Omental fat pad (tissue), 4 donors: ENCODE results near the gene RBM24. TPM values are rescaled to one million over a fixed set of nuclear protein-coding genes. Genes with fewer than 3 reads are reported as not detected.
A peak's percentile ranks its signal among the peaks of the same experiment; 100 is the strongest.

Experiments used
- ATAC-seq: fragments of 150-250 bp; one replicate; pipeline ENCODE4 v1.9.1; 2016; ENCODE audit warnings: mild to moderate bottlenecking, moderate library complexity; ENCODE audit not compliant: low FRiP score
- DNase-seq: peaks from one replicate; pipeline ENCODE4 v3.0.0-alpha.2; 2019; ENCODE audit warnings: low spot score
- CTCF ChIP-seq, 3 donors: fragments of 450-650 bp; IDR thresholded peaks; one replicate each; pipeline ENCODE4 v1.5.1; 2016 to 2017; ENCODE audit warnings: antibody characterized with exemption in 3 of 3, mild to moderate bottlenecking in 3 of 3, moderate library complexity in 2 of 3
- total RNA-seq, 4 donors: library from RNA; depleted of rRNA; stranded (reverse); fragments of >200 nt; gene quantifications; one replicate each; pipeline ENCODE4 v1.1.0, GENCODE V29; 2016

RBM24 gene
- total RNA-seq, 4 donors from 2014 or later: 0.84 to 2.2 (median 1.4) TPM

DNA sequence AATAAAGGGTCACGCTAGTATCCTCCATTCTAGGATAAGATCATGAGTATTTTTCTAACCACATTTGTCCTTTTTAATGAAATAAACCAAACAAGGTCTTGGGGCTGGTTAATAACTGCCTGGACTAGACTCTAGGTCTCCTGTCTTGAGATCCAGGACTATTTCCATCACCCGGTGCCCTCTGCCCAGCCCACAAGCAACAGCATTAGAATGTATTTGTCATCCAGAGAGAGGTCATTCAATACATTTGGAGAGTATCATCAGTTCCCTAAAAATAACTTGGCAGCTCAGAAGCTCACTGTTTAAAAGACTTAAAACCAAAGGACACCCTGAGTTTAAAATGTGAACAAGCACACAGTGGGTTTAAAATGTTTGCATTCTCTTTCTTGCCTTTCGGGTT is 4.4 kb upstream of the RBM24 start:
- ATAC-seq: no peak
- TF ChIP-seq CTCF (IDR thresholded peaks at IDR 0.05): no peak

GRCh38 chr6:17277256-17277655 is 3.9 kb upstream of the RBM24 start:
- TF ChIP-seq CTCF (IDR thresholded peaks at IDR 0.05): no peak
- no peak for ATAC-seq
- DNase-seq: no peak

More for the DNA sequence above, 4.4 kb upstream of the RBM24 start:
- DNase-seq: no peak

GRCh38 chr6:17278289-17279063 is 2.7 kb upstream of the RBM24 start:
- peak; percentile 42 for ATAC-seq
- DNase-seq: no peak

DNA sequence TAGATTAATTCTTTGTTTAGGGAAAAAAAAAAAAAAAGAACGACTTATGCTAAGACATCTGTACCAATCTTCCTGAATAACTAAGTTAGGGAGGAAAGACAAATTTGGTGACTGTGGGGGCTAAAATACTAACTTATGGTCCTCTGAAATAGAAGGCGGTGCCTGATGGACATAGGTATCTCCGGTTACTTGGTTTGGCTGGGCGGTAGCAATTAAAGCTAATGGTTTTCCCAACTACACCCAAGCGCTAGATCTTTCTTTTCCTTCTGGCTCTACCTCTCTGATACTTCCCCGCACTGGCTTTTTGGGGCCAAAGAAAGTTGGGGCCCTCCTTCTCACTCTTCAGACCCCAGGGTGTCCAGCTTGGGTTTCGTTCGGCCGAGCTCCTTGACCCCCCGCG is 1.0 kb upstream of the RBM24 start:
- DNase-seq (no peak), ATAC-seq (no peak)
- no peak for TF ChIP-seq CTCF (IDR thresholded peaks at IDR 0.05)

More at GRCh38 chr6:17278289-17279063, 2.7 kb upstream of the RBM24 start:
- TF ChIP-seq CTCF (IDR thresholded peaks at IDR 0.05): no peak

DNA sequence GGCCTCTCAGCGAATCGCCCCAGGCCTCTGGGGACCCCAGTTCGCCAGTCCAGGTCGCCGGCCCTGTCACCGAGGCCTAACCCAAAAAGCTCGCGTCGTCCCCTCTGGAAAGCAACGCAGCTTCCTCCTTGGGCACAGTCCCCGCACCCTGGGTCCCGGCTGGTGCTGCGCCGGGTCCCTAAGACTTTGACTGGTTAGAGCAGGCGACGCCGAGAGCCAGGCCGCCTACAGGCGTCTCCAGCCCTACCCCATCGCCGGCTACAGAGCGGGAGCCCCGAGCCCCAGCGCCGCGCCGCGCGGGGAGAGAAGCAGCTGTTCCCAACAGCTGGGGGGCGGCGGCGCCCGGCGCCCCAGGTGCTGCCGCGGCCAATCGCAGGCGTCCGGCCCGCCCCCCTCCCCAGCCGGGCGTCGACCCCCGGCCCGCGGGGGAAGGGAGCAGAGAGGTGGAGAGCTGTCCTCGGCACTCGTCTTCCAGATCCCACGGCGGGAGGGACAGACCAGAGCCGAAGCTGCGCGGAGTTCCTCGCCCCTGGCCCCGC is 540 bp upstream of the RBM24 start:
- DNase-seq (peak; percentile 24), ATAC-seq (peak; percentile 59)
- TF ChIP-seq CTCF (IDR thresholded peaks at IDR 0.05): no peak

GRCh38 chr6:17281497-17282481 is 628 bp downstream of the RBM24 start:
- no peak for DNase-seq
- ATAC-seq: peak; percentile 49
- TF ChIP-seq CTCF (IDR thresholded peaks at IDR 0.05): no peak
